ENCODE data around the gene STAT5B. TPM values are rescaled to one million over a fixed set of nuclear protein-coding genes. Genes with fewer than 3 reads are reported as not detected.

Gene STAT5B
- total and polyA plus RNA-seq, 9 of the 15 experiments (the other 6 are each of a cell fraction or from before 2014, with no cell fraction given) = 20.8 to 176 (median 92.4) TPM

DNA sequence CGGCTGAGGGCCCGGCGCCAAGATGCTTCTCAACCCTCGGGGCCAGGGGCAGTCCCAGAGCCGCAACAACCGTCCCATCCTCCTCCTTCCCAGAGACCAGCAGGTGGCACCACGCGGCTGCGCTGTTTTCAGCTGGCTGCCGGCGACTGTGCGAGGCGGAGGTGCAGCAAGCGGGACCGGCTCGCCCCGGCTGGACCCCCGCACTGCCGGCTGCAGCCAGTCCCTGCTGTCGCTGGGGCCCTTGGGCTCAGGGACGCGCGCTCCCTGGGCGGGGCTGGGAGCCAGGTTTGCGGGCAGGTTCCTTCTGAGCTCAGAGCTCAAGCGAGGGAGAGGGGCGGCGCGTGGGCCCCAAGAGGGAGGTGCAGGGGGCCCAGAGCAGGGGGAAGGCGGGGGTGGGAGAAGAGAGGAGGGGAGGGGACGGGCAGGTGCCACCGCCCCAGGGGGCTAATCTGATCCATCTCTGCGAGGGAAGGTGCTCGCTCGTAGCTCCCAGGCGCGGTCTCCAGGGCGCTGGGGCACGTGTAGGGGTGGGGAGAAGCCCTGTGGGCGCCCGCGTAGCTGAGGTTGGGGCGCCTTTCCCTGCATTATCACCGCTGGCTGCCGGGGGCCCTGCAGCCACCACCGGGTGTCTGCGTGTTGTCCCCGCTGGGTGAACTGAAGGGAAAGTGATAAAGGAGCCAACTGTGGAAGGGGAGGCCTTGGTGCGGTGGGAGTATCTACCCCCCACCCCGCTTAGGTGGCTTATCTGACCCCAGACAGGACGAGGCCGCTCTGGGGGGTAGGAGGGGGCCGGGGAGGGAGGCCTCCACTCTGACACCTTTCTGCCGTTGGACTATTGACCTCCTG, 36.3 kb upstream of the STAT5B start:
- Histone ChIP-seq H3K9me3 (replicated peaks; ENCODE audit: control insufficient read depth, insufficient read depth, low read depth, low read length) (no peaks in the 10 kb centered on the region), H3K9me1 (ENCODE audit: control insufficient read depth, insufficient read depth, low read length) (no peaks in the 10 kb centered on the region), H3K27me3 (ENCODE audit: control insufficient read depth in 2 of 2, insufficient read depth in 2 of 2, low read length in 2 of 2) (no peaks in the 10 kb centered on the region), H3K4me3 (peak overlapping the region; percentile 13), H3K27ac (ENCODE audit: extremely low read depth, low read depth, low read length) (peak overlapping the region; percentile 100), H2AFZ (ENCODE audit: low read depth, low read length) (no peak overlapping the region), H3K36me3 (ENCODE audit: control insufficient read depth, insufficient read depth, low read length) (peaks cover 82% of the 10 kb centered on the region), H4K20me1 (replicated peaks; ENCODE audit: control insufficient read depth, insufficient read depth, low read length) (no peaks in the 10 kb centered on the region), H3K4me2 (ENCODE audit: insufficient read depth, low read length) (peak overlapping the region; percentile 69), H3K79me2 (ENCODE audit: control insufficient read depth, insufficient read depth, low read length) (peaks cover 63% of the 10 kb centered on the region), H3K9ac (ENCODE audit: insufficient read depth in 1 of 2, low read depth in 2 of 2, low read length in 2 of 2) (peak overlapping the region; percentile 89 to 100), H3K4me1 (replicated peaks in 1 of 2; ENCODE audit: control insufficient read depth in 2 of 2, insufficient read depth in 2 of 2, low read length in 2 of 2) (peaks cover 81 to 89% of the 10 kb centered on the region in 2 experiments)
- intact Hi-C loops (cut with micrococcal nuclease) (loop anchor here (1.0 to 10.0 kb wide), 4 partner anchors 8 to 88 kb away; no protein-coding TSS in a partner anchor), in situ Hi-C loops (cut with MboI) (no loop called here)
- ChIA-PET CTCF (ENCODE audit: low intra/inter-chr PET ratio) (interaction anchor here (0.5 to 1.1 kb wide), 3 partner anchors 11 to 497 kb away, joined by 3 read pairs; no protein-coding TSS in a partner anchor), POLR2A (interaction anchor here (0.6 to 2.8 kb wide), 34 partner anchors 9 to 265 kb away, joined by 3 to 17 read pairs (median 4); partner anchors contain the start of genes CAVIN1, KCNH4, PSMC3IP and STAT3)
- no TSS peak for BruUV-seq (replicated peaks)
- DNase-seq (ENCODE audit: extremely low read depth in 1 of 4, low spot score in 3 of 4) (peak; percentile 89 to 97 (median 91)), FAIRE-seq (peak; percentile 86), ATAC-seq (peak; percentile 69)
- 1% methylated on average over 44 of the region's 54 CpGs for WGBS (ENCODE audit: insufficient coverage, low coverage, missing lambda C conversion rate)
- peak; percentile 84; the same call in 1 of the 2 replicates for TF ChIP-seq ESRRB (CRISPR knock-in tag; IDR thresholded peaks at IDR 0.05; ENCODE audit: borderline replicate concordance)
- peak; percentile 83 for TF ChIP-seq SMARCA4 (IDR thresholded peaks at IDR 0.05)
- peak; percentile 71 for TF ChIP-seq ZFX (CRISPR knock-in tag; IDR thresholded peaks at IDR 0.05)
- TF ChIP-seq RNF2 (IDR thresholded peaks at IDR 0.05) = peak; percentile 100
- TF ChIP-seq HDAC2 (IDR thresholded peaks at IDR 0.05) = peak; percentile 83
- TF ChIP-seq, protein P1, sequence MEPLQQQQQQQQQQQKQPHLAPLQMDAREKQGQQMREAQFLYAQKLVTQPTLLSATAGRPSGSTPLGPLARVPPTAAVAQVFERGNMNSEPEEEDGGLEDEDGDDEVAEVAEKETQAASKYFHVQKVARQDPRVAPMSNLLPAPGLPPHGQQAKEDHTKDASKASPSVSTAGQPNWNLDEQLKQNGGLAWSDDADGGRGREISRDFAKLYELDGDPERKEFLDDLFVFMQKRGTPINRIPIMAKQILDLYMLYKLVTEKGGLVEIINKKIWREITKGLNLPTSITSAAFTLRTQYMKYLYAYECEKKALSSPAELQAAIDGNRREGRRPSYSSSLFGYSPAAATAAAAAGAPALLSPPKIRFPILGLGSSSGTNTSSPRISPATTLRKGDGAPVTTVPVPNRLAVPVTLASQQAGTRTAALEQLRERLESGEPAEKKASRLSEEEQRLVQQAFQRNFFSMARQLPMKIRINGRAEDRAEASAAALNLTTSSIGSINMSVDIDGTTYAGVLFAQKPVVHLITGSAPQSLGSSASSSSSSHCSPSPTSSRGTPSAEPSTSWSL (CRISPR knock-in tag; IDR thresholded peaks at IDR 0.05; ENCODE audit: borderline replicate concordance) = peak; percentile 60; the same call in 1 of the 2 replicates
- peak; percentile 94 for TF ChIP-seq SMAD1 (IDR thresholded peaks at IDR 0.05; ENCODE audit: low read depth, low read length, partially characterized antibody)
- peak; percentile 90 for TF ChIP-seq CCNT2 (IDR thresholded peaks at IDR 0.05; ENCODE audit: borderline replicate concordance, extremely low read depth, insufficient read length, low read depth, low read length)
- TF ChIP-seq BRD4 (IDR thresholded peaks at IDR 0.05) = peak; percentile 73
- TF ChIP-seq GTF2E2 (tag; IDR thresholded peaks at IDR 0.05) = 0 out of 2 replicates have a peak, but pooled peaks have one; percentile 8
- 0 out of 2 replicates have a peak, but pooled peaks have one; percentile 38 for TF ChIP-seq HDAC8 (tag; IDR thresholded peaks at IDR 0.05)
- TF ChIP-seq HMGN3 (IDR thresholded peaks at IDR 0.05; ENCODE audit: borderline replicate concordance, extremely low read depth, insufficient read length, low read depth, low read length) = peak; percentile 99
- TF ChIP-seq, protein P2, sequence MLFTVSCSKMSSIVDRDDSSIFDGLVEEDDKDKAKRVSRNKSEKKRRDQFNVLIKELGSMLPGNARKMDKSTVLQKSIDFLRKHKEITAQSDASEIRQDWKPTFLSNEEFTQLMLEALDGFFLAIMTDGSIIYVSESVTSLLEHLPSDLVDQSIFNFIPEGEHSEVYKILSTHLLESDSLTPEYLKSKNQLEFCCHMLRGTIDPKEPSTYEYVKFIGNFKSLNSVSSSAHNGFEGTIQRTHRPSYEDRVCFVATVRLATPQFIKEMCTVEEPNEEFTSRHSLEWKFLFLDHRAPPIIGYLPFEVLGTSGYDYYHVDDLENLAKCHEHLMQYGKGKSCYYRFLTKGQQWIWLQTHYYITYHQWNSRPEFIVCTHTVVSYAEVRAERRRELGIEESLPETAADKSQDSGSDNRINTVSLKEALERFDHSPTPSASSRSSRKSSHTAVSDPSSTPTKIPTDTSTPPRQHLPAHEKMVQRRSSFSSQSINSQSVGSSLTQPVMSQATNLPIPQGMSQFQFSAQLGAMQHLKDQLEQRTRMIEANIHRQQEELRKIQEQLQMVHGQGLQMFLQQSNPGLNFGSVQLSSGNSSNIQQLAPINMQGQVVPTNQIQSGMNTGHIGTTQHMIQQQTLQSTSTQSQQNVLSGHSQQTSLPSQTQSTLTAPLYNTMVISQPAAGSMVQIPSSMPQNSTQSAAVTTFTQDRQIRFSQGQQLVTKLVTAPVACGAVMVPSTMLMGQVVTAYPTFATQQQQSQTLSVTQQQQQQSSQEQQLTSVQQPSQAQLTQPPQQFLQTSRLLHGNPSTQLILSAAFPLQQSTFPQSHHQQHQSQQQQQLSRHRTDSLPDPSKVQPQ (CRISPR knock-in tag; IDR thresholded peaks at IDR 0.05; ENCODE audit: borderline replicate concordance) = peak; percentile 62; the same call in 1 of the 2 replicates
- peak; percentile 80 for TF ChIP-seq SUPT5H (IDR thresholded peaks at IDR 0.05)
- TF ChIP-seq HEY1 (CRISPR knock-in tag; IDR thresholded peaks at IDR 0.05; ENCODE audit: borderline replicate concordance) = peak; percentile 70; the same call in 1 of the 2 replicates

All from K562 (cell line).